ENCODE measurements around the gene CES4A.

CES4A gene

DNA sequence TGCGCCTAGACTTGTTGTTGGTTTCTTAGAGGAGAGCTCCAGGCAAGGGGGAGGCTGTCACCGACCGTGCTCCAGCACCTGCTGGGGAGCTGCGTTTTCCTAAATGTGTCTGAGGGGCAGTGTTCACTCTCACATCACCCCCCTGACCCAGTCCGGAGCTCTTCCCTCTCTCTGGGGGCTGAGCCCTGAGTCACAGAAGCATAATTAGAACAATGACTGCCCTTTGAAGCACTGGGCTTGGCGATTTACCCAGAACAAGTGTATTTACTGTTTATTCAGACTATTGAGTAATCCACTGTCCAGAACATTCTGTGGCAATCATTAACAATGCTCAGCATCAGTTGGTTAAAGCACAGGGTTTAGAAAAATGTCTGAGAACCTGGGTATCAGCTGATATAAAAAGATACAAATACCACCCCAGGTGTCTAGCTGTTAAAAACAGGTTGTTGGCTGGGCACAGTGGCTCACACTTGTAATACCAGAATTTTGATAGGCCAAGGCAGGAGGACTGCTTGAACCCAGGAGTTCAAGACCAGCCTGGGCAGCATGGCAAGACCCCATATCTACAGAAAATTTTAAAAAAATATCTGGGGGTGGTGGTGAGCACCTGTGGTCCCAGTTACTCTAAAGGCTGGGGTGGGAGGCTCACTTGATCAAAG, 8.1 kb downstream of the CES4A start:
- H3K27ac ChIP-seq: peak overlapping the region; percentile 45; the same call in 1 of the 2 replicates
- TF ChIP-seq ZFX (IDR thresholded peaks at IDR 0.05; ENCODE audit: borderline replicate concordance): no peak
- TF ChIP-seq, protein P1, sequence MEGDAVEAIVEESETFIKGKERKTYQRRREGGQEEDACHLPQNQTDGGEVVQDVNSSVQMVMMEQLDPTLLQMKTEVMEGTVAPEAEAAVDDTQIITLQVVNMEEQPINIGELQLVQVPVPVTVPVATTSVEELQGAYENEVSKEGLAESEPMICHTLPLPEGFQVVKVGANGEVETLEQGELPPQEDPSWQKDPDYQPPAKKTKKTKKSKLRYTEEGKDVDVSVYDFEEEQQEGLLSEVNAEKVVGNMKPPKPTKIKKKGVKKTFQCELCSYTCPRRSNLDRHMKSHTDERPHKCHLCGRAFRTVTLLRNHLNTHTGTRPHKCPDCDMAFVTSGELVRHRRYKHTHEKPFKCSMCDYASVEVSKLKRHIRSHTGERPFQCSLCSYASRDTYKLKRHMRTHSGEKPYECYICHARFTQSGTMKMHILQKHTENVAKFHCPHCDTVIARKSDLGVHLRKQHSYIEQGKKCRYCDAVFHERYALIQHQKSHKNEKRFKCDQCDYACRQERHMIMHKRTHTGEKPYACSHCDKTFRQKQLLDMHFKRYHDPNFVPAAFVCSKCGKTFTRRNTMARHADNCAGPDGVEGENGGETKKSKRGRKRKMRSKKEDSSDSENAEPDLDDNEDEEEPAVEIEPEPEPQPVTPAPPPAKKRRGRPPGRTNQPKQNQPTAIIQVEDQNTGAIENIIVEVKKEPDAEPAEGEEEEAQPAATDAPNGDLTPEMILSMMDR (IDR thresholded peaks at IDR 0.05): no peak

DNA sequence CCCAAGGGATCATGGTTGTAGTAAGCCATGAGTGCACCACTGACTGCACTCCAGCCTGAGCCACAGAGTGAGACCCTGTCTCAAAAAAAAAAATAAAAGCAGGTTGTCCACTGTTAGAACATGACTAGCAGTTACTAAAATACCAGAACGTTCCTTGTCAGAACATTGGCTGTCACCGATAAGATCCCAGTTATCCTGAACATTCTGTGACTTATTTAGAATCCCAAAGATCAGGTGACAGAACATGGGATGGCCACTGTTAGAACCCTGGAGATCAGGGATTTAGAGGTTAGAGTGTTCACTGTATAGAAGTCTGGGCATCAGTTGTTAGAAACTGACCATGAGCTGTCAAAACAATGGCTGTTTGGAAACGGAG, 8.6 kb downstream of the CES4A start:
- H3K27ac ChIP-seq: peak overlapping the region; percentile 45; the same call in 1 of the 2 replicates
- no peak for TF ChIP-seq ZFX (IDR thresholded peaks at IDR 0.05; ENCODE audit: borderline replicate concordance)
- TF ChIP-seq, protein P1 (IDR thresholded peaks at IDR 0.05): no peak

DNA sequence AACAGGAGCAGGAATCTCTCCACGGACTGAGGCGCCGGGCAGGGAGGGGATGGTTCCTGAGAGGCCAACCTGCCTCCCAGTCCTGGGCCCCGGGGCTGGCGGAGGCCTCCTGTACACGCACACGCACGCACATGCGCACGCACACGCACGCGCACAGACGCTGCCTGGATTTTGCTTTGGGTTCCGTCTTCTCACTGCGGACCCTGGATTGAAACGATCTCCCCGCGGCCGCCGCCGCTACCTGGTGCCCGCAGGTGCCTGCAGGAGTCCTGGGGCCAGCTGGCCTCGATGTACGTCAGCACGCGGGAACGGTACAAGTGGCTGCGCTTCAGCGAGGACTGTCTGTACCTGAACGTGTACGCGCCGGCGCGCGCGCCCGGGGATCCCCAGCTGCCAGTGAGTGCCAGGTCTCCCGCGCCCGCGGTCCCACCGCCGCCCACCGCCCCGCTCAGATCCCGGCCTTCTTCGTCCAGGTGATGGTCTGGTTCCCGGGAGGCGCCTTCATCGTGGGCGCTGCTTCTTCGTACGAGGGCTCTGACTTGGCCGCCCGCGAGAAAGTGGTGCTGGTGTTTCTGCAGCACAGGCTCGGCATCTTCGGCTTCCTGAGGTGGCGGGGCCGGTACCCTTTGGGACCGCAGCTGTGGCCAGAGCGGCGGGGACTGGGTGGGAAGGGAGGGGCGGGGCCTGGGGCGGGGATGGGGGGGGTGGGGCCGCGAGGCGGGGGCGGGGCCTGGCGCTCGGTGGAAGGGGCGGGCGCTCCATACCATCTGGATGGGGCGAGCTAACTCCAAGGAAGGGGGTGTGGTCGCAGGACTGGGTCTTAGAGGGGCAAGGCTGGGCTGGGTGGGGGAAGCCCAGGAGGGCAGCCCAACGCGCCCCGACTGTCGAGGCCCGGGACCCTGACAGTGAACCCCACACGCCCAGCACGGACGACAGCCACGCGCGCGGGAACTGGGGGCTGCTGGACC, 12.3 kb downstream of the CES4A start:
- TF ChIP-seq, protein P1 (IDR thresholded peaks at IDR 0.05): no peak
- TF ChIP-seq ZFX (IDR thresholded peaks at IDR 0.05; ENCODE audit: borderline replicate concordance): no peak
- H3K27ac ChIP-seq: no peak overlapping the region

DNA sequence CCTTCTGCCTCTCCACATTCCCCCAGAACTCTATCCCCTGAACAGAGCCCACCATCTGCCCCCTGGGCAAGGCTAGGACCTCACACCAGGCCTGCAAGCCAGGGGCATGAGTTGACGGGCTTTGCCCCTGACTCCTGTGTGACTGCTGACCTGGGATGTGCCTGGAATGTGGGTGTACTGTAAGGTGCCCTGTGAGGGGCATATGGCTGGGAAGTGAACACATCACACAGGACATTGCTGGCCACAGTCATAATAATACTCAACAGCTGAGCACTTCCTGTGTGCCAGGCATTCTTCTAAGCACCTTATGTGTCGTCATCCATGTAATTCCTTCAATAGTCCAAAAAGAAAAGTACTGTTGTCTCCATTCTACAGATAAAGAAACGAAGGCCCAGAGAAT, 13.3 kb downstream of the CES4A start:
- TF ChIP-seq, protein P1 (IDR thresholded peaks at IDR 0.05): no peak
- TF ChIP-seq ZFX (IDR thresholded peaks at IDR 0.05; ENCODE audit: borderline replicate concordance): no peak
- no peak overlapping the region for H3K27ac ChIP-seq

DNA sequence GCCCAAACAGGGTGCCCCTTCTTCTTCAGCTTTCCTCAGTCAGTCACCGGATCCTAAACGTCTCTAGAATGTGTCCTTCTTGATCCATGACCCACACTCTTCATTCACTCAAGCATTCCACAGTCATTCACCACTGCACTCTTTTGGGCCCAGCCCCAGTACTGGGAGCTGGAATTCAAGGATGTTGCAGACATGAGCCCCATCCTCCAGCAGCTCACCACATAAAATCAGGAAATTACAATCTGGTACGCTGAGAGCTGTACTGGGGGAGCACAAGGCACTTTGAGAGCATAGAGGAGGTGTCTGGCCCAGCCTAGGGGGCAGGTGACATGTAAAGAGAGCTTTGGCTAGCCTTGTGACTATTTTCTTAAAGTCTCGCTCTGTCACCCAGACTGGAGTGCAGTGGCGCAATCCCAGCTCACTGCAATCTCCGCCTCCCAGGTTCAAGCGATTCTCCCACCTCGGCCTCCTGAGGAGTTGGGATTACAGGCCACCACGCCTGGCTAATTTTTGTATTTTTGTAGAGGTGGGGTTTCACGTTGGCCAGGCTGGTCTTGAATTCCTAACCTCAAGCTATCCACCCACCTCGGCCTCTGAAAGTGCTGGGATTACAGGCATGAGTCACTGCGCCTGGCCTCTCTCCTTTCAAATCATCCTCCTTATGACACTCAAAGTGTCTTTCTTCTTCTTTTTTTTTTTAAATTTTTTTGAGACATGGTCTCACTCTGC, 18.7 kb downstream of the CES4A start:
- H3K27ac ChIP-seq: no peak overlapping the region
- TF ChIP-seq, protein P1 (IDR thresholded peaks at IDR 0.05): no peak
- no peak for TF ChIP-seq ZFX (IDR thresholded peaks at IDR 0.05; ENCODE audit: borderline replicate concordance)

DNA sequence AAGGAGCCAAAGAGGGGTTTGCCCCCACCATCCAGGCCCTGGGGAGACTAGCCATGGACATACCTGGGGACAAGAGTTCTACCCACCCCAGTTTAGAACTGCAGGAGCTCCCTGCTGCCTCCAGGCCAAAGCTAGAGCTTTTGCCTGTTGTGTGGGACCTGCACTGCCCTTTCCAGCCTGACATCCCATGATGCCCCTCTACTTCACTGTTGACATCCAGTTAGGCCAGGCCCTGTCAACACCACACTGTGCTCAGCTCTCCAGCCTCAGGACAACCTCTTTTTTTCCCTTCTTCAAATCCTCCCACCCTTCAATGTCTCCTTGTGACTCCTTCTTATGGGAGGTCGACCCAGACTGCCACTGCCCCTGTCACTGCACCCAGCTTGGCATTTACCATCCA, 20.8 kb downstream of the CES4A start:
- H3K27ac ChIP-seq: no peak overlapping the region
- TF ChIP-seq, protein P1 (IDR thresholded peaks at IDR 0.05): no peak
- no peak for TF ChIP-seq ZFX (IDR thresholded peaks at IDR 0.05; ENCODE audit: borderline replicate concordance)
